Peyer's patch (tissue), 4 donors: Measurements from ENCODE around the gene BRD3.

Experiments used
- POLR2A ChIP-seq, 2 donors: fragments of 450-650 bp; IDR thresholded peaks; one replicate each; pipeline ENCODE4 v1.5.1; 2017; ENCODE audit warnings: antibody characterized with exemption in 2 of 2, mild to moderate bottlenecking in 2 of 2, moderate library complexity in 2 of 2
- TF ChIP-seq, protein P1 (sequence below), 6 experiments: fragments of 450-650 bp in 4 of 6; fragments of 200-600 bp in 2 of 6; sonication (generic) in 1 of 6; IDR thresholded peaks; one replicate each; pipeline ENCODE4 v1.5.1; 2017 to 2019; ENCODE audit warnings: antibody characterized with exemption in 6 of 6, mild to moderate bottlenecking in 3 of 6, moderate library complexity in 1 of 6

DNA sequence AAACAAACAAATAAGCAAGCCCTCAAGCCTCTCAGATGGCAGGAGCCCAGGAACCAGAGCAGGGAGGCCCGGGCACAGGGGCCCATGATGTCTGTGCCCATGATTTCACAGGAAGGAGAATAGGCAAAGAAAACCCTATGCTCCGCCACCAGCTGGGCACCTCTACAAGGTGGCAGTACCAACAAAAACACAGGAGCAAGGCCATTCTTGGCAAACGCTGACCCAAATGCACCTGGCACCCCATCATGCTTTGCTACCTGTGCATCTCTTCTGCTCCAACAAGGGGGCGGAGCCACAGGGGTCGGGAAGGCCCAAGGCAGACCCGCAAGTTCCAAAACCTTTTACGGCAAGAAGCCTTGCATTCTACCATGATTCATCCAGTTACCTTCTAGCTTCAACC lies 3.1 kb downstream of the BRD3 start:
- TF ChIP-seq, protein P1, sequence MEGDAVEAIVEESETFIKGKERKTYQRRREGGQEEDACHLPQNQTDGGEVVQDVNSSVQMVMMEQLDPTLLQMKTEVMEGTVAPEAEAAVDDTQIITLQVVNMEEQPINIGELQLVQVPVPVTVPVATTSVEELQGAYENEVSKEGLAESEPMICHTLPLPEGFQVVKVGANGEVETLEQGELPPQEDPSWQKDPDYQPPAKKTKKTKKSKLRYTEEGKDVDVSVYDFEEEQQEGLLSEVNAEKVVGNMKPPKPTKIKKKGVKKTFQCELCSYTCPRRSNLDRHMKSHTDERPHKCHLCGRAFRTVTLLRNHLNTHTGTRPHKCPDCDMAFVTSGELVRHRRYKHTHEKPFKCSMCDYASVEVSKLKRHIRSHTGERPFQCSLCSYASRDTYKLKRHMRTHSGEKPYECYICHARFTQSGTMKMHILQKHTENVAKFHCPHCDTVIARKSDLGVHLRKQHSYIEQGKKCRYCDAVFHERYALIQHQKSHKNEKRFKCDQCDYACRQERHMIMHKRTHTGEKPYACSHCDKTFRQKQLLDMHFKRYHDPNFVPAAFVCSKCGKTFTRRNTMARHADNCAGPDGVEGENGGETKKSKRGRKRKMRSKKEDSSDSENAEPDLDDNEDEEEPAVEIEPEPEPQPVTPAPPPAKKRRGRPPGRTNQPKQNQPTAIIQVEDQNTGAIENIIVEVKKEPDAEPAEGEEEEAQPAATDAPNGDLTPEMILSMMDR (IDR thresholded peaks at IDR 0.05) = no peak
- TF ChIP-seq POLR2A (IDR thresholded peaks at IDR 0.05) = no peak
